IPS-NIHi7 (cell line): ENCODE data around the gene HDHD3.

Experiments used
- DNase-seq: peaks from one replicate; pipeline ENCODE4 v3.0.0; 2012; ENCODE audit warnings: mixed read lengths; ENCODE audit errors: extremely low spot score

HDHD3 gene

GRCh38 chr9:113363336-113363735 lies 13.4 kb downstream of the HDHD3 start:
- no peak for DNase-seq

- no peak for DNase-seq
These were observed 15.3 kb downstream of the HDHD3 start for GRCh38 chr9:113361304-113362018.

GRCh38 chr9:113360242-113360842 lies 16.4 kb downstream of the HDHD3 start:
- DNase-seq: no peak

- DNase-seq: no peak
These were observed 17.4 kb downstream of the HDHD3 start for GRCh38 chr9:113359385-113359784.

- DNase-seq: no peak
These were observed 20.0 kb downstream of the HDHD3 start for GRCh38 chr9:113356686-113357292.

- DNase-seq: no peak
These were observed 21.7 kb downstream of the HDHD3 start for GRCh38 chr9:113355040-113355596.

GRCh38 chr9:113352411-113352810 lies 24.4 kb downstream of the HDHD3 start:
- no peak for DNase-seq

GRCh38 chr9:113352006-113352405 lies 24.8 kb downstream of the HDHD3 start:
- no peak for DNase-seq

- DNase-seq: no peak
These were observed 25.8 kb downstream of the HDHD3 start for GRCh38 chr9:113350937-113351336.

GRCh38 chr9:113350107-113350661 lies 26.6 kb downstream of the HDHD3 start:
- no peak for DNase-seq

- peak; percentile 82 for DNase-seq
These were observed 27.2 kb downstream of the HDHD3 start, which contains the start of gene BSPRY for GRCh38 chr9:113349445-113350094. Gene BSPRY (plus strand): TSS chr9:113349541. CDS start chr9:113349580, 39 bp downstream.

- DNase-seq: no peak
These were observed 27.7 kb downstream of the HDHD3 start for GRCh38 chr9:113349066-113349444.

GRCh38 chr9:113348437-113348836 lies 28.3 kb downstream of the HDHD3 start:
- no peak for DNase-seq

GRCh38 chr9:113345671-113346070 lies 31.1 kb downstream of the HDHD3 start:
- no peak for DNase-seq

- no peak for DNase-seq
These were observed 31.6 kb downstream of the HDHD3 start for GRCh38 chr9:113345190-113345589.

GRCh38 chr9:113343732-113344231 lies 33.0 kb downstream of the HDHD3 start:
- DNase-seq: no peak

GRCh38 chr9:113341712-113342410 lies 34.9 kb downstream of the HDHD3 start:
- DNase-seq: no peak

- peak; percentile 94 for DNase-seq
These were observed 36.6 kb downstream of the HDHD3 start, which contains the start of gene WDR31 for GRCh38 chr9:113340011-113340699. Gene WDR31 (minus strand): TSS chr9:113340275. CDS start chr9:113332022, 8,253 bp downstream.

GRCh38 chr9:113337714-113338113 lies 39.1 kb downstream of the HDHD3 start:
- DNase-seq: no peak

- DNase-seq: no peak
These were observed 45.0 kb downstream of the HDHD3 start for GRCh38 chr9:113331780-113332179.
